A673 (cell line): ENCODE results near the gene DEFB129. TPM values are rescaled to one million over a fixed set of nuclear protein-coding genes. Genes with fewer than 3 reads are reported as not detected.

ENCODE experiments used
- BruUV-seq: library from RNA; stranded (reverse); fragments of 400-500 nt; replicated peaks from 2 replicates; lab custom pipeline; 2021; lab: Mats Ljungman, UMichigan
- CTCF ChIA-PET: fragments of 300-600 bp; sonication (Branson Sonifier 250); formaldehyde crosslinking; loops from one replicate; lab custom pipeline; 2022; ENCODE audit warnings: antibody characterized with exemption; lab: Charles Lee
- POLR2A ChIA-PET: fragments of 300-600 bp; sonication (Branson Sonifier 250); formaldehyde crosslinking; loops from one replicate; lab custom pipeline; 2022; ENCODE audit warnings: antibody characterized with exemption; ENCODE audit not compliant: low non-redundant PET; lab: Charles Lee
- DNase-seq: peaks from one replicate; pipeline ENCODE4 v3.0.0-alpha.2; 2015; ENCODE audit warnings: low spot score
- H3K27ac ChIP-seq: fragments of 200-600 bp; sonication (generic); 2 replicates; pipeline ENCODE4 v1.5.1; 2016; ENCODE audit warnings: mixed run types, low read depth, mild to moderate bottlenecking, mixed read lengths, antibody characterized with exemption, low read length; ENCODE audit not compliant: poor library complexity, severe bottlenecking
- H3K27me3 ChIP-seq: fragments of 200-600 bp; sonication (generic); replicated peaks from 2 replicates; pipeline ENCODE4 v1.6.1; 2017; ENCODE audit warnings: mixed run types, low read depth, mild to moderate bottlenecking, mixed read lengths, antibody characterized with exemption, low read length; ENCODE audit not compliant: insufficient read depth, poor library complexity
- H3K36me3 ChIP-seq: fragments of 200-600 bp; sonication (generic); 2 replicates; pipeline ENCODE4 v1.6.1; 2016; ENCODE audit warnings: mixed run types, mild to moderate bottlenecking, mixed read lengths, antibody characterized with exemption, low read length; ENCODE audit not compliant: insufficient read depth, poor library complexity, severe bottlenecking
- H3K4me1 ChIP-seq: fragments of 200-600 bp; sonication (generic); 2 replicates; pipeline ENCODE4 v1.6.1; 2017; ENCODE audit warnings: mixed run types, mild to moderate bottlenecking, mixed read lengths, antibody characterized with exemption, low read length; ENCODE audit not compliant: insufficient read depth, poor library complexity, severe bottlenecking
- H3K4me3 ChIP-seq: fragments of 200-600 bp; sonication (generic); 2 replicates; pipeline ENCODE4 v1.5.1; 2016; ENCODE audit warnings: low read depth, mixed run types, mild to moderate bottlenecking, mixed read lengths, low read length; ENCODE audit not compliant: poor library complexity, severe bottlenecking
- H3K9me3 ChIP-seq: fragments of 200-600 bp; sonication (generic); 2 replicates; pipeline ENCODE4 v1.6.1; 2016; ENCODE audit warnings: mixed run types, low read depth, mild to moderate bottlenecking, mixed read lengths, antibody characterized with exemption, low read length; ENCODE audit not compliant: poor library complexity, severe bottlenecking
- CTCF ChIP-seq: fragments of 300-800, 200-600 bp; sonication (generic); conservative IDR thresholded peaks from 2 replicates; pipeline ENCODE4 v1.5.1; 2017; ENCODE audit warnings: low read depth, mild to moderate bottlenecking, antibody characterized with exemption, low read length, moderate library complexity, mixed read lengths
- EZH2 ChIP-seq: fragments of 200-600 bp; sonication (generic); IDR thresholded peaks from 2 replicates; pipeline ENCODE4 v1.6.1; 2017; ENCODE audit warnings: borderline replicate concordance, low read depth, mild to moderate bottlenecking, mixed read lengths, antibody characterized with exemption, low read length; ENCODE audit not compliant: poor library complexity, severe bottlenecking
- intact Hi-C: fragments of 100-400 bp; cut with micrococcal nuclease; formaldehyde crosslinking; loops from one replicate; pipeline ENCODE4 v1.10.0; 2022; ENCODE audit not compliant: unreplicated experiment
- total RNA-seq: library from RNA; stranded (reverse); gene quantifications from 2 replicates; pipeline ENCODE4 v1.2.3, GENCODE V29; 2021

The DEFB129 gene
- total RNA-seq, 1 experiment from 2014 or later, result not detected

- no peak overlapping the region for H3K27ac ChIP-seq
- H3K9me3 ChIP-seq, result no peaks in the 10 kb centered on the region
- intact Hi-C loops, result no loop called here
- CTCF ChIA-PET, result no interaction called here
- no peaks in the 10 kb centered on the region for H3K4me1 ChIP-seq
- POLR2A ChIA-PET, result no interaction called here
- no peak for TF ChIP-seq CTCF
- no peak for TF ChIP-seq EZH2
- peaks cover 14% of the 10 kb centered on the region for H3K36me3 ChIP-seq
- no peak overlapping the region for H3K4me3 ChIP-seq
- no peak for DNase-seq
- no TSS peak for BruUV-seq
- H3K27me3 ChIP-seq, result no peaks in the 10 kb centered on the region
These were observed 46.8 kb downstream of the DEFB129 start for GRCh38 chr20:273884-274283.

- POLR2A ChIA-PET, result no interaction called here
These were observed 48.7 kb downstream of the DEFB129 start for GRCh38 chr20:275791-276190.

GRCh38 chr20:276620-277495 is 49.8 kb downstream of the DEFB129 start:
- no peaks in the 10 kb centered on the region for H3K4me1 ChIP-seq
- TF ChIP-seq CTCF (no peak), EZH2 (no peak)
- no peak overlapping the region for H3K4me3 ChIP-seq
- ChIA-PET CTCF (interaction anchor here (0.5 to 0.6 kb wide), 2 partner anchors 29 to 54 kb away, joined by 5 to 6 read pairs; no protein-coding TSS in a partner anchor), POLR2A (interaction anchor here (0.7 kb wide), 1 partner anchor 9 kb away, joined by 3 read pairs; no protein-coding TSS in a partner anchor)
- intact Hi-C loops, result no loop called here
- no peaks in the 10 kb centered on the region for H3K27me3 ChIP-seq
- H3K9me3 ChIP-seq, result no peaks in the 10 kb centered on the region
- no peak for DNase-seq
- no peak overlapping the region for H3K27ac ChIP-seq
- peaks cover 19% of the 10 kb centered on the region for H3K36me3 ChIP-seq
- BruUV-seq, result no TSS peak

More at GRCh38 chr20:275791-276190, 48.7 kb downstream of the DEFB129 start:
- Histone ChIP-seq H3K36me3 (peaks cover 19% of the 10 kb centered on the region), H3K4me3 (no peak overlapping the region), H3K9me3 (no peaks in the 10 kb centered on the region), H3K27ac (no peak overlapping the region), H3K27me3 (no peaks in the 10 kb centered on the region), H3K4me1 (no peaks in the 10 kb centered on the region)
- intact Hi-C loops, result no loop called here
- TF ChIP-seq CTCF (no peak), EZH2 (no peak)
- BruUV-seq, result no TSS peak
- CTCF ChIA-PET, result no interaction called here
- no peak for DNase-seq
